A673 (cell line): ENCODE measurements around the gene SHISA5.

ENCODE experiments used
- CTCF ChIP-seq: fragments of 300-800, 200-600 bp; sonication (generic); conservative IDR thresholded peaks from 2 replicates; pipeline ENCODE4 v1.5.1; 2017; ENCODE audit warnings: low read depth, mild to moderate bottlenecking, antibody characterized with exemption, low read length, moderate library complexity, mixed read lengths
- EZH2 ChIP-seq: fragments of 200-600 bp; sonication (generic); IDR thresholded peaks from 2 replicates; pipeline ENCODE4 v1.6.1; 2017; ENCODE audit warnings: borderline replicate concordance, low read depth, mild to moderate bottlenecking, mixed read lengths, antibody characterized with exemption, low read length; ENCODE audit not compliant: poor library complexity, severe bottlenecking

- TF ChIP-seq CTCF (no peak), EZH2 (no peak)
Observed at GRCh38 chr3:48428572-48429316, 75.2 kb downstream of the SHISA5 start.
